K562 (cell line): ENCODE data around the gene ZNF451. TPM values are rescaled to one million over a fixed set of nuclear protein-coding genes. Genes with fewer than 3 reads are reported as not detected.

Experiments used
- ARNT ChIP-seq, 2 experiments: fragments of 450-650 bp; IDR thresholded peaks; 2 replicates each; pipeline ENCODE4 v1.6.1; 2016; ENCODE audit warnings: mild to moderate bottlenecking in 1 of 2
- ATF7 ChIP-seq: fragments of 450-650 bp; IDR thresholded peaks from 2 replicates; pipeline ENCODE4 v1.7.1; 2014; ENCODE audit warnings: mild to moderate bottlenecking, moderate library complexity
- BMI1 ChIP-seq: fragments of 150-350 bp; IDR thresholded peaks from 2 replicates; pipeline ENCODE4 v1.6.1; 2014; ENCODE audit warnings: low read length
- CBFA2T2 ChIP-seq: fragments of 450-650 bp; conservative IDR thresholded peaks from 2 replicates; pipeline ENCODE4 v1.6.1; 2017; ENCODE audit warnings: mild to moderate bottlenecking
- CC2D1A ChIP-seq: fragments of 450-650 bp; IDR thresholded peaks from 2 replicates; pipeline ENCODE4 v1.6.1; 2017; ENCODE audit warnings: mild to moderate bottlenecking
- CCNT2 ChIP-seq: IDR thresholded peaks from 2 replicates; pipeline ENCODE4 v1.6.1; 2011; ENCODE audit warnings: borderline replicate concordance, low read depth, mild to moderate bottlenecking, moderate library complexity, mixed read lengths, low read length; ENCODE audit not compliant: insufficient read length; ENCODE audit errors: extremely low read depth
- CREB1 ChIP-seq, 2 experiments: sonication (generic) in 1 of 2; formaldehyde crosslinking in 1 of 2; IDR thresholded peaks; 2 replicates each; pipeline versions ENCODE4 v1.6.1 to v1.8.0; 2012 to 2022; ENCODE audit warnings: inconsistent platforms in 1 of 2, mild to moderate bottlenecking in 1 of 2, missing genetic modification reagents in 1 of 2, moderate library complexity in 1 of 2
- DPF2 ChIP-seq: fragments of 450-650 bp; IDR thresholded peaks from 2 replicates; pipeline ENCODE4 v1.6.1; 2016
- EP300 ChIP-seq: IDR thresholded peaks from 2 replicates; pipeline ENCODE4 v1.6.1; 2012; ENCODE audit warnings: low read length, improper control_type of control experiment
- FOXJ3 ChIP-seq: sonication (generic); formaldehyde crosslinking; IDR thresholded peaks from 2 replicates; pipeline ENCODE4 v1.4.0; 2020; ENCODE audit warnings: mild to moderate bottlenecking, missing genetic modification reagents
- HINFP ChIP-seq: fragments of 450-650 bp; conservative IDR thresholded peaks from 2 replicates; pipeline ENCODE4 v1.6.1; 2016; ENCODE audit warnings: missing genetic modification characterization, low read depth, mild to moderate bottlenecking, control low read depth, missing compliant biosample characterization
- KDM4B ChIP-seq, 2 experiments: fragments of 450-650 bp in 1 of 2; sonication (generic) in 1 of 2; IDR thresholded peaks; 2 replicates each; pipeline ENCODE4 v1.6.1; 2016 to 2017; ENCODE audit warnings: borderline replicate concordance in 2 of 2, antibody characterized with exemption in 1 of 2, low read depth in 1 of 2, mild to moderate bottlenecking in 1 of 2
- NFXL1 ChIP-seq: fragments of 450-650 bp; formaldehyde crosslinking; IDR thresholded peaks from 2 replicates; pipeline ENCODE4 v1.4.0; 2021; ENCODE audit warnings: mild to moderate bottlenecking
- POLR2AphosphoS5 ChIP-seq: IDR thresholded peaks from 2 replicates; pipeline ENCODE4 v1.6.1; 2011; ENCODE audit warnings: mild to moderate bottlenecking, low read depth, low read length, moderate library complexity; ENCODE audit not compliant: control insufficient read depth, insufficient read depth
- SREBF2 ChIP-seq: sonication (generic); formaldehyde crosslinking; IDR thresholded peaks from 2 replicates; pipeline ENCODE4 v1.4.0; 2020; ENCODE audit warnings: mild to moderate bottlenecking, missing genetic modification reagents
- TRIM24 ChIP-seq, 2 experiments: fragments of 450-650 bp; IDR thresholded peaks; 2 replicates each; pipeline ENCODE4 v1.6.1; 2016
- ZBTB43 ChIP-seq: sonication (generic); formaldehyde crosslinking; IDR thresholded peaks from 2 replicates; pipeline ENCODE4 v1.8.0; 2023; ENCODE audit warnings: mild to moderate bottlenecking, missing genetic modification reagents
- ZNF23 ChIP-seq: fragments of 250-450 bp; sonication (Bioruptor Pico); IDR thresholded peaks from 2 replicates; pipeline ENCODE4 v1.4.0; 2020; ENCODE audit warnings: mild to moderate bottlenecking
- ZNF584 ChIP-seq: fragments of 200-800 bp; sonication (Bioruptor generic); IDR thresholded peaks from 2 replicates; pipeline ENCODE4 v1.6.1; 2016; ENCODE audit warnings: low read depth, mild to moderate bottlenecking, missing genetic modification characterization, missing compliant biosample characterization
- polyA plus RNA-seq, 8 experiments: library from polyadenylated mRNA; depleted of rRNA in 4 of 8; stranded (reverse) in 5 of 8; unstranded in 3 of 8; fragments of >200 nt; fragmentation: Nextera tagmentation in 2 of 8; fragmentation: Illumina TruSeq in 1 of 8; extraction: Ambion mirVana in 2 of 8; extraction: Trizol in 1 of 8; gene quantifications; 2 replicates each; pipeline versions ENCODE4 v1.2.1 to v1.2.3, GENCODE V29; 2011 to 2014; ENCODE audit warnings: inconsistent platforms in 1 of 8, missing spikeins in 1 of 8
- total RNA-seq, 7 experiments: library from RNA; depleted of rRNA in 6 of 7; stranded (reverse); fragments of >200 nt in 6 of 7; fragmentation: Illumina TruSeq in 2 of 7; extraction: Trizol in 2 of 7; gene quantifications; 2 replicates each; pipeline versions ENCODE4 v1.2.1 to v1.2.3, GENCODE V29; 2011 to 2021; ENCODE audit warnings: low replicate concordance in 1 of 7
- TF ChIP-seq, protein P1 (sequence below): sonication (generic); IDR thresholded peaks from 2 replicates; pipeline ENCODE4 v1.6.1; 2016
- TF ChIP-seq, protein P2 (sequence below): sonication (generic); formaldehyde crosslinking; IDR thresholded peaks from 2 replicates; pipeline ENCODE4 v1.8.1; 2023; ENCODE audit warnings: mild to moderate bottlenecking, missing genetic modification reagents

ZNF451 gene
- total and polyA plus RNA-seq, 9 of the 15 experiments (the other 6 are each of a cell fraction or from before 2014, with no cell fraction given): 16.1 to 74.3 (median 38.3) TPM

GRCh38 chr6:57069920-57070331, 20.1 kb upstream of the ZNF451 start (continued):
- TF ChIP-seq ZNF584 (CRISPR knock-in tag) (no peak), SREBF2 (CRISPR knock-in tag) (no peak), CREB1 (IDR thresholded peaks at IDR 0.05) (no peak), CREB1 (CRISPR knock-in tag; IDR thresholded peaks at IDR 0.05) (no peak), BMI1 (no peak), NFXL1 (CRISPR knock-in tag) (no peak), ARNT (IDR thresholded peaks at IDR 0.05) (no peak), HINFP (tag) (no peak), DPF2 (peak; percentile 68), POLR2AphosphoS5 (peak; percentile 60; the same call in 1 of the 2 replicates), FOXJ3 (no peak), KDM4B (IDR thresholded peaks at IDR 0.05; ENCODE audit: borderline replicate concordance in 2 of 2, low read depth in 1 of 2) (no peak), ATF7 (no peak), ZBTB43 (CRISPR knock-in tag) (no peak), CCNT2 (no peak), EP300 (peak; percentile 72), CC2D1A (no peak), CBFA2T2 (peak; percentile 64), ZNF23 (CRISPR knock-in tag) (no peak), TRIM24 (IDR thresholded peaks at IDR 0.05) (peak; percentile 49 to 73)
- TF ChIP-seq, protein P1, sequence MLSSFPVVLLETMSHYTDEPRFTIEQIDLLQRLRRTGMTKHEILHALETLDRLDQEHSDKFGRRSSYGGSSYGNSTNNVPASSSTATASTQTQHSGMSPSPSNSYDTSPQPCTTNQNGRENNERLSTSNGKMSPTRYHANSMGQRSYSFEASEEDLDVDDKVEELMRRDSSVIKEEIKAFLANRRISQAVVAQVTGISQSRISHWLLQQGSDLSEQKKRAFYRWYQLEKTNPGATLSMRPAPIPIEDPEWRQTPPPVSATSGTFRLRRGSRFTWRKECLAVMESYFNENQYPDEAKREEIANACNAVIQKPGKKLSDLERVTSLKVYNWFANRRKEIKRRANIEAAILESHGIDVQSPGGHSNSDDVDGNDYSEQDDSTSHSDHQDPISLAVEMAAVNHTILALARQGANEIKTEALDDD: peak; percentile 89
- TF ChIP-seq, protein P2, sequence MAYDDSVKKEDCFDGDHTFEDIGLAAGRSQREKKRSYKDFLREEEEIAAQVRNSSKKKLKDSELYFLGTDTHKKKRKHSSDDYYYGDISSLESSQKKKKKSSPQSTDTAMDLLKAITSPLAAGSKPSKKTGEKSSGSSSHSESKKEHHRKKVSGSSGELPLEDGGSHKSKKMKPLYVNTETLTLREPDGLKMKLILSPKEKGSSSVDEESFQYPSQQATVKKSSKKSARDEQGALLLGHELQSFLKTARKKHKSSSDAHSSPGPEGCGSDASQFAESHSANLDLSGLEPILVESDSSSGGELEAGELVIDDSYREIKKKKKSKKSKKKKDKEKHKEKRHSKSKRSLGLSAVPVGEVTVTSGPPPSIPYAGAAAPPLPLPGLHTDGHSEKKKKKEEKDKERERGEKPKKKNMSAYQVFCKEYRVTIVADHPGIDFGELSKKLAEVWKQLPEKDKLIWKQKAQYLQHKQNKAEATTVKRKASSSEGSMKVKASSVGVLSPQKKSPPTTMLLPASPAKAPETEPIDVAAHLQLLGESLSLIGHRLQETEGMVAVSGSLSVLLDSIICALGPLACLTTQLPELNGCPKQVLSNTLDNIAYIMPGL (CRISPR knock-in tag): no peak
